D721Med (cell line): ENCODE results near the gene PPP1CA.
A peak's percentile ranks its signal among the peaks of the same experiment; 100 is the strongest.

Source experiments
- DNase-seq: peaks from one replicate; pipeline ENCODE4 v3.0.0; 2011; ENCODE audit warnings: low spot score; ENCODE audit not compliant: insufficient read length
- FAIRE-seq: peaks from 2 replicates; lab custom pipeline; 2011; peaks lifted over from hg19 to GRCh38; lab: Jason Lieb, UNC
- TF ChIP-seq, protein P1 (sequence below): IDR thresholded peaks from 2 replicates; pipeline ENCODE4 v1.5.1; 2012; ENCODE audit warnings: mild to moderate bottlenecking, control low read depth; ENCODE audit not compliant: insufficient read depth; ENCODE audit errors: missing control alignments

The PPP1CA gene

GRCh38 chr11:67364783-67365722 lies 36.6 kb downstream of the PPP1CA start:
- DNase-seq (peak; percentile 7), FAIRE-seq (no peak)
- TF ChIP-seq, protein P1, sequence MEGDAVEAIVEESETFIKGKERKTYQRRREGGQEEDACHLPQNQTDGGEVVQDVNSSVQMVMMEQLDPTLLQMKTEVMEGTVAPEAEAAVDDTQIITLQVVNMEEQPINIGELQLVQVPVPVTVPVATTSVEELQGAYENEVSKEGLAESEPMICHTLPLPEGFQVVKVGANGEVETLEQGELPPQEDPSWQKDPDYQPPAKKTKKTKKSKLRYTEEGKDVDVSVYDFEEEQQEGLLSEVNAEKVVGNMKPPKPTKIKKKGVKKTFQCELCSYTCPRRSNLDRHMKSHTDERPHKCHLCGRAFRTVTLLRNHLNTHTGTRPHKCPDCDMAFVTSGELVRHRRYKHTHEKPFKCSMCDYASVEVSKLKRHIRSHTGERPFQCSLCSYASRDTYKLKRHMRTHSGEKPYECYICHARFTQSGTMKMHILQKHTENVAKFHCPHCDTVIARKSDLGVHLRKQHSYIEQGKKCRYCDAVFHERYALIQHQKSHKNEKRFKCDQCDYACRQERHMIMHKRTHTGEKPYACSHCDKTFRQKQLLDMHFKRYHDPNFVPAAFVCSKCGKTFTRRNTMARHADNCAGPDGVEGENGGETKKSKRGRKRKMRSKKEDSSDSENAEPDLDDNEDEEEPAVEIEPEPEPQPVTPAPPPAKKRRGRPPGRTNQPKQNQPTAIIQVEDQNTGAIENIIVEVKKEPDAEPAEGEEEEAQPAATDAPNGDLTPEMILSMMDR, result no peak

DNA sequence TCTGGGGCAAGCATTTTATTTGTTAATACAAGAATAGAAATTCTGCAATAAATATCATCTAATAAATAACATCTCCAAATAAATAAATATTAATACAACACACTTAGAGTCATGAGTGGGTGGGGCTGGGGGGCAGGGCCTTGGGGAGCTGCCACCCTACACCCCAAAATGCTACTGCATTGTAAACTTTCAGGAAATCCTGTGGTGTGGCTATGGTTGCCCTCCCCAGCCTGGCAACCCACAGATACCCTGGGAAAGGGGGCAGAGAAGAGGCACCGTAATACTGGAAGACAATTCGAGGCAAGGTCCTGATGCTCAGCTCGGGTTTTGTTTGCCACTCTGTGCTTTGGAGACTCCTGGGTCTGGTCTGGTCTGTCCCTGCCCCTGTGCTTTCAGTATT lies 37.5 kb downstream of the PPP1CA start:
- FAIRE-seq (no peak), DNase-seq (peak; percentile 4)
- TF ChIP-seq, protein P1, result no peak

GRCh38 chr11:67357831-67358670 lies 43.6 kb downstream of the PPP1CA start:
- FAIRE-seq (no peak), DNase-seq (no peak)
- TF ChIP-seq, protein P1, result no peak

DNA sequence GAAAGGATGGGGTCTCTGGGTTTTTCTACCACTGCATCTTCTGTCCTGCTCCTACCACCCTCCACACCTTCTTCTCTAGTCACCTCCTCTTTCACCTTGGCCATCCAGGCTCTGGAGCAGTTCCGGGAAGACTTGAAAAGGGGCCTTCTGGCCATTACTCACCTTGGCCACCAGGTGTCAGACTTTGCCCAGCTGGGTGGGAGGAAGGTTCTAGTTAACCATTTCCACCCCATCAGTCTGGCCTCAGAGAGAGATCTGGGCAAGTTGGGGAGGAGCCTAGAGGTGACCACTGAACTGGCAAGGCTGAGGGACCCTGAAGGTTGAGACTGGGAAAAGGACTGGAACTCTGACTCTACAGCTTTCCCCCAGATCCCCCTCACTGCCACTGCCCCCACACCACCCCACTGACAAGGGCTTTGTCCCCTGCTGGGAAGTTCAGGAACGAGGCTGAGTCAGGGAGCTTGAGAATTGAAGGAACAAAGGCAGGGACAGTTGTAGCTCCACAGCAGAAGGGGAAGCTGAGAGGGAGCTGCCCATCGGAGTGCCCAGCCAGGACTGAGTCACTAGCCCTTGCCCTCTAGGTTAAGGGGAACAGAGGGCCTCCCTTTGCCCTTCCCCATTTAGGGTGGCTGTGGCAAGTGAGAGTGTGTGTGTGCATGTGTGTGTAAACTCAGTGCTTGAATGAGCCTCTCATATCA lies 44.6 kb downstream of the PPP1CA start:
- TF ChIP-seq, protein P1, result peak; percentile 93
- DNase-seq (peak; percentile 87), FAIRE-seq (no peak)

- TF ChIP-seq, protein P1, result no peak
- FAIRE-seq (no peak), DNase-seq (peak; percentile 10)
Measured at GRCh38 chr11:67356387-67356863, 45.2 kb downstream of the PPP1CA start.

GRCh38 chr11:67355794-67356386 lies 45.8 kb downstream of the PPP1CA start:
- DNase-seq (no peak), FAIRE-seq (no peak)
- TF ChIP-seq, protein P1, result no peak
